A549 (cell line): ENCODE results near the gene LGR6. TPM values are rescaled to one million over a fixed set of nuclear protein-coding genes. Genes with fewer than 3 reads are reported as not detected.

Experiments
- ATAC-seq, 2 experiments: fragments of 200-7000 bp in 1 of 2; fragments of >200 bp in 1 of 2; cut with Nextera tagmentation in 1 of 2; cut with Tn5 transposase in 1 of 2; 3 replicates each; pipeline versions ENCODE4 v1.8.0 to v1.9.1; 2018 to 2020; ENCODE audit warnings: mild to moderate bottlenecking in 1 of 2, moderate library complexity in 1 of 2
- CTCF ChIA-PET: fragments of 300-600 bp; sonication (Branson Sonifier 250); formaldehyde crosslinking; extraction: SDS; loops from one replicate; lab custom pipeline; 2021; ENCODE audit warnings: antibody characterized with exemption, inconsistent platforms; lab: Yijun Ruan, JAX
- POLR2A ChIA-PET: fragments of 350-600 bp; formaldehyde crosslinking; extraction: SDS; loops from one replicate; lab custom pipeline; 2021; ENCODE audit warnings: antibody characterized with exemption, inconsistent platforms; lab: Yijun Ruan, JAX
- DNase-seq, 2 experiments: peaks; one replicate each; pipeline versions ENCODE4 v3.0.0 to v3.0.0-alpha.2; 2011 to 2016; ENCODE audit warnings: low read depth in 1 of 2, low spot score in 1 of 2
- FAIRE-seq: peaks from 2 replicates; lab custom pipeline; 2011; peaks lifted over from hg19 to GRCh38; lab: Jason Lieb, UNC
- H3K27ac ChIP-seq, 2 experiments: fragments of >200 bp; sonication (Bioruptor Twin); formaldehyde crosslinking; 3 replicates each; pipeline ENCODE4 v1.5.1; 2016 to 2017
- H3K4me1 ChIP-seq: fragments of >200 bp; sonication (Bioruptor Twin); formaldehyde crosslinking; 3 replicates; pipeline ENCODE4 v1.6.1; 2016
- H3K4me2 ChIP-seq: fragments of >200 bp; sonication (Bioruptor Twin); formaldehyde crosslinking; 3 replicates; pipeline ENCODE4 v1.6.1; 2016
- H3K4me3 ChIP-seq: fragments of >200 bp; sonication (Bioruptor Twin); formaldehyde crosslinking; 3 replicates; pipeline ENCODE4 v1.5.1; 2016
- H3K9me3 ChIP-seq: fragments of >200 bp; sonication (Bioruptor Twin); formaldehyde crosslinking; 3 replicates; pipeline ENCODE4 v1.6.1; 2016
- BCL3 ChIP-seq: fragments of >200 bp; sonication (Bioruptor Twin); formaldehyde crosslinking; IDR thresholded peaks from 3 replicates; pipeline ENCODE4 v1.6.1; 2016
- BHLHE40 ChIP-seq: IDR thresholded peaks from 2 replicates; pipeline ENCODE4 v1.6.1; 2012; ENCODE audit warnings: low read depth, low read length, inconsistent platforms
- CEBPB ChIP-seq, 2 experiments: fragments of >200 bp in 1 of 2; sonication (Bioruptor Twin) in 1 of 2; formaldehyde crosslinking in 1 of 2; IDR thresholded peaks; 2 replicates each; pipeline ENCODE4 v1.6.1; 2012 to 2016
- CTCF ChIP-seq: fragments of >200 bp; sonication (Bioruptor Twin); formaldehyde crosslinking; IDR thresholded peaks from 3 replicates; pipeline ENCODE4 v1.5.1; 2016
- EHMT2 ChIP-seq: fragments of 200-600 bp; sonication (generic); IDR thresholded peaks from 2 replicates; pipeline ENCODE4 v1.6.1; 2016; ENCODE audit warnings: antibody characterized with exemption, low read depth, mild to moderate bottlenecking, moderate library complexity
- FOSL2 ChIP-seq, 2 experiments: fragments of 450-650 bp in 1 of 2; fragments of >200 bp in 1 of 2; sonication (Bioruptor Twin) in 1 of 2; formaldehyde crosslinking; IDR thresholded peaks; 2 replicates each; pipeline versions ENCODE4 v1.5.0 to v1.6.1; 2016 to 2020; ENCODE audit warnings: mild to moderate bottlenecking in 1 of 2, moderate library complexity in 1 of 2
- GATA3 ChIP-seq: IDR thresholded peaks from 2 replicates; pipeline ENCODE4 v1.6.1; 2012; ENCODE audit warnings: borderline replicate concordance
- HDAC2 ChIP-seq: fragments of 200-600 bp; sonication (generic); IDR thresholded peaks from 2 replicates; pipeline ENCODE4 v1.6.1; 2016
- HES2 ChIP-seq: fragments of >200 bp; sonication (Bioruptor Twin); formaldehyde crosslinking; IDR thresholded peaks from 2 replicates; pipeline ENCODE4 v1.6.1; 2016
- HEYL ChIP-seq: fragments of 250-450 bp; sonication (Bioruptor Pico); IDR thresholded peaks from 2 replicates; pipeline ENCODE4 v1.8.0; 2021; ENCODE audit warnings: mild to moderate bottlenecking, moderate library complexity
- HMGXB4 ChIP-seq: fragments of 250-450 bp; sonication (Bioruptor Pico); IDR thresholded peaks from 2 replicates; pipeline ENCODE4 v1.5.0; 2021; ENCODE audit warnings: mild to moderate bottlenecking, moderate library complexity, borderline replicate concordance
- HOXA7 ChIP-seq: fragments of 250-450 bp; sonication (Bioruptor Pico); IDR thresholded peaks from 2 replicates; pipeline ENCODE4 v1.5.0; 2020; ENCODE audit warnings: mild to moderate bottlenecking, moderate library complexity
- HOXB13 ChIP-seq: fragments of 250-450 bp; sonication (Bioruptor Pico); IDR thresholded peaks from 2 replicates; pipeline ENCODE4 v1.5.0; 2020; ENCODE audit warnings: low read depth, mild to moderate bottlenecking, moderate library complexity
- HOXB5 ChIP-seq: fragments of 250-450 bp; sonication (Bioruptor Pico); IDR thresholded peaks from 2 replicates; pipeline ENCODE4 v1.5.0; 2020; ENCODE audit warnings: mild to moderate bottlenecking, moderate library complexity
- JUN ChIP-seq, 2 experiments: fragments of >200 bp; sonication (Bioruptor Twin); formaldehyde crosslinking; IDR thresholded peaks; 2 replicates in 1 of 2; 3 replicates in 1 of 2; pipeline ENCODE4 v1.6.1; 2016 to 2017
- JUNB ChIP-seq: fragments of >200 bp; sonication (Bioruptor Twin); formaldehyde crosslinking; IDR thresholded peaks from 2 replicates; pipeline ENCODE4 v1.6.1; 2016
- MAX ChIP-seq: IDR thresholded peaks from 2 replicates; pipeline ENCODE4 v1.6.1; 2012
- MYC ChIP-seq: IDR thresholded peaks from 2 replicates; pipeline ENCODE4 v1.6.1; 2012; ENCODE audit warnings: mild to moderate bottlenecking, inconsistent platforms, low read length, improper control_type of control experiment, borderline replicate concordance
- PBX3 ChIP-seq: IDR thresholded peaks from 2 replicates; pipeline ENCODE4 v1.6.1; 2012
- RAD21 ChIP-seq, 2 experiments: fragments of >200 bp in 1 of 2; sonication (Bioruptor Twin) in 1 of 2; formaldehyde crosslinking in 1 of 2; IDR thresholded peaks in 1 of 2; conservative IDR thresholded peaks in 1 of 2; 2 replicates in 1 of 2; 3 replicates in 1 of 2; pipeline ENCODE4 v1.6.1; 2012 to 2018; ENCODE audit warnings: inconsistent platforms in 1 of 2
- RFX5 ChIP-seq: fragments of 450-650 bp; IDR thresholded peaks from 2 replicates; pipeline ENCODE4 v1.7.1; 2014; ENCODE audit warnings: antibody characterized with exemption, mild to moderate bottlenecking, moderate library complexity
- SMC3 ChIP-seq: fragments of >200 bp; sonication (Bioruptor Twin); formaldehyde crosslinking; IDR thresholded peaks from 3 replicates; pipeline ENCODE4 v1.6.1; 2018; ENCODE audit warnings: inconsistent platforms
- SREBF2 ChIP-seq: fragments of 450-650 bp; IDR thresholded peaks from 2 replicates; pipeline ENCODE4 v1.6.1; 2014; ENCODE audit warnings: mild to moderate bottlenecking, moderate library complexity
- TFCP2L1 ChIP-seq: fragments of 250-450 bp; sonication (Bioruptor Pico); IDR thresholded peaks from 2 replicates; pipeline ENCODE4 v1.5.0; 2021; ENCODE audit warnings: mild to moderate bottlenecking
- ZFP36 ChIP-seq: fragments of 450-650 bp; IDR thresholded peaks from 2 replicates; pipeline ENCODE4 v1.6.1; 2014; ENCODE audit warnings: borderline replicate concordance; ENCODE audit not compliant: partially characterized antibody
- WGBS: methylation state at CpG from one replicate; pipeline ENCODE4 v1.1.6; 2017; ENCODE audit errors: missing lambda C conversion rate; 5-methylcytosine and 5-hydroxymethylcytosine counted together
- polyA plus RNA-seq, 4 experiments: library from polyadenylated mRNA; depleted of rRNA in 3 of 4; stranded (reverse); fragments of >200 nt; fragmentation: RNase III in 1 of 4; extraction: RNeasy Plus Mini Kit Qiagen cat#74134 plus additional on column Dnase treatment in 1 of 4; gene quantifications; 2 replicates in 3 of 4; 3 replicates in 1 of 4; pipeline ENCODE4 v1.2.3, GENCODE V29; 2011 to 2017

LGR6 gene
- polyA plus RNA-seq, 2 of the 4 experiments (the other 2 are of a cell fraction): 0.84 to 1.1 TPM

GRCh38 chr1:202235003-202235660 is 41.5 kb downstream of the LGR6 start:
- H3K27ac ChIP-seq: peak overlapping the region; percentile 77 to 88
- CTCF ChIA-PET: interaction anchor here (0.7 to 8.2 kb wide), 25 partner anchors 9 to 236 kb away, joined by 3 to 73 read pairs (median 5); partner anchors contain the start of gene LGR6
- H3K9me3 ChIP-seq: no peaks in the 10 kb centered on the region
- H3K4me1 ChIP-seq: peaks cover 28% of the 10 kb centered on the region
- ATAC-seq (no peak), FAIRE-seq (no peak)
- WGBS: 75% methylated on average over 7 of the region's 7 CpGs
- H3K4me3 ChIP-seq: no peak overlapping the region; the same call in 2 of the 3 replicates
- peak overlapping the region; percentile 76 for H3K4me2 ChIP-seq
- POLR2A ChIA-PET: interaction anchor here (0.6 to 1.0 kb wide), 7 partner anchors 13 to 365 kb away, joined by 3 to 6 read pairs (median 3); no protein-coding TSS in a partner anchor
- TF ChIP-seq BCL3 (no peak), HDAC2 (no peak), RFX5 (no peak), CEBPB (IDR thresholded peaks at IDR 0.05) (no peak), ZFP36 (no peak), EHMT2 (no peak), HOXB13 (no peak), SREBF2 (no peak), BHLHE40 (no peak), HES2 (no peak)
- TF ChIP-seq, all 56 proteins: peak for 0
- no peak for DNase-seq

DNA sequence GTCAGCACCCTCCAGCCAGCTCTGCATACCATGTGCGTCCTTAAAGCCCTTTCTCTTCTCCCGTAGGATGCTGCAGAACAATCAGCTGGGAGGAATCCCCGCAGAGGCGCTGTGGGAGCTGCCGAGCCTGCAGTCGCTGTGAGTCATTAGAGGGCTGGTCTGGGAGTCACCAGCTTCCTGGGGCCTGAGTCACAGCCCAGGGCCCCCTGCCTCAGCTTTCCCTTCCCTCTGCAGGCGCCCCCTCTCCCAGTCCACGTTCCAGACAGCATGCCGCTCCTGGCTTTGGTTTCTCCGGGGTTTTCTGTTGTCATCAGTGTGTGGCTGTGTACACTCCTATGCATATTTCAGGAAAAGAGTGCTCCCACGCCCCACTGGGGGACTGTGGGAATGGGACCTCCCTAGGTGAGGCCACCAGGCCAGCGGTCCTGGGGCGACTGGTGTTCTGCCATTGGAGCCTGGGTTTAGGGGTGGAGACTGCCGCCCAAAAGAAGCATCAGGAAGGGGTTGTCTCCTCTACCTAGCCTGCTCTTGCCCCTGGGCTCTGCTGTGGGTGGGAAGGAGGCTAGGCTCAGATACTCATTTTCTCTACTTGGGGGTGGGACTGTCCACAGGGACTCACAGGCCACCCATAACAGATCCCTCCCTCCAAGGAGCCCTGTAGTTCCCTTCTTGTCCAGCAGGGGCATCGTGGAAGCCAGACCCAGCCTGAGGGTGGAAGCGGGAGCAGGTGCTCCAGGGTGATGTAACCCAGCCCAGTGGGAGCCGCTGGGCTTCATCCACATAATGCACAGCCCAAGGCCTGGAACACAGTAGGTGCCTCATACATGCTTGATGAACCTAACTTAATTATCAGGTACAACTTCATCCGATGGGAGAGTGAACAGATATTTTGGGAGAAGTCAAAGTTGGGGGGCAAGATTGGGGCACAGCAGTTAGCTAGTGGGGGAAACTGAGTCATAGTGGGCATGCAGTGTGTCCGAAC is 42.5 kb downstream of the LGR6 start:
- Histone ChIP-seq H3K4me3 (peak overlapping the region; percentile 26), H3K4me2 (peak overlapping the region; percentile 76), H3K9me3 (no peaks in the 10 kb centered on the region), H3K4me1 (peaks cover 29% of the 10 kb centered on the region), H3K27ac (peak overlapping the region; percentile 77 to 88)
- CTCF ChIA-PET: interaction anchor here (0.6 to 8.2 kb wide), 47 partner anchors 8 to 737 kb away, joined by 3 to 73 read pairs (median 5); partner anchors contain the start of gene LGR6
- POLR2A ChIA-PET: interaction anchor here (0.6 to 1.0 kb wide), 7 partner anchors 12 to 364 kb away, joined by 3 to 6 read pairs (median 3); no protein-coding TSS in a partner anchor
- FAIRE-seq (peak; percentile 73), ATAC-seq (peak; percentile 89 to 92)
- 9% methylated on average over 16 of the region's 19 CpGs for WGBS
- peak; percentile 46; the same call in 1 of the 2 replicates for TF ChIP-seq GATA3
- peak; percentile 68 for TF ChIP-seq CTCF
- no peak for TF ChIP-seq TFCP2L1 (CRISPR knock-in tag)
- TF ChIP-seq HDAC2: no peak
- peak; percentile 79 for TF ChIP-seq MYC
- TF ChIP-seq PBX3: peak; percentile 75; the same call in 1 of the 2 replicates
- peak; percentile 28 to 66; a peak in 3 of 5 replicates for TF ChIP-seq JUN (IDR thresholded peaks at IDR 0.05)
- TF ChIP-seq HEYL: no peak
- TF ChIP-seq ZFP36: no peak
- no peak for TF ChIP-seq HMGXB4
- TF ChIP-seq JUNB: peak; percentile 80
- peak in 1 of 2 experiments; percentile 60; a peak in 2 of 4 replicates for TF ChIP-seq CEBPB (IDR thresholded peaks at IDR 0.05)
- peak; percentile 21 to 47; a peak in 3 of 5 replicates for TF ChIP-seq RAD21 (conservative IDR thresholded peaks at IDR 0.05 in 1 of 2, IDR thresholded peaks at IDR 0.05 in 1 of 2)
- TF ChIP-seq SMC3: 0 out of 3 replicates have a peak, but pooled peaks have one; percentile 24
- peak; percentile 56; the same call in 1 of the 2 replicates for TF ChIP-seq MAX
- TF ChIP-seq HOXB5: no peak
- peak; percentile 93 for TF ChIP-seq FOSL2 (IDR thresholded peaks at IDR 0.05)
- TF ChIP-seq FOSL2 (CRISPR knock-in tag; IDR thresholded peaks at IDR 0.05): peak; percentile 96
- TF ChIP-seq HOXA7 (CRISPR knock-in tag): no peak
- TF ChIP-seq, all 56 proteins: peak for 11
- peak; percentile 92 to 98 for DNase-seq
